ENCODE measurements around the gene PEMT. TPM values are rescaled to one million over a fixed set of nuclear protein-coding genes. Genes with fewer than 3 reads are reported as not detected.

PEMT gene
- total RNA-seq, 1 donor from 2014 or later = 87.2 TPM

- H3K4me3 ChIP-seq (ENCODE audit: low read depth, low read length) = no peak overlapping the region
- peaks cover 5% of the 10 kb centered on the region for H3K27me3 ChIP-seq (ENCODE audit: control insufficient read depth, insufficient read depth, low read length)
- H3K36me3 ChIP-seq (ENCODE audit: control insufficient read depth, insufficient read depth, low read length) = no peaks in the 10 kb centered on the region
- TF ChIP-seq CTCF (IDR thresholded peaks at IDR 0.05; ENCODE audit: insufficient read depth, low read length, poor library complexity, severe bottlenecking) = no peak
- no peak for DNase-seq (ENCODE audit: low read depth)
Observed at GRCh38 chr17:17623904-17624303, 32.4 kb upstream of the PEMT start.

- Histone ChIP-seq H3K27me3 (ENCODE audit: control insufficient read depth, insufficient read depth, low read length) (peaks cover 5% of the 10 kb centered on the region), H3K4me3 (ENCODE audit: low read depth, low read length) (no peak overlapping the region), H3K36me3 (ENCODE audit: control insufficient read depth, insufficient read depth, low read length) (no peaks in the 10 kb centered on the region)
- TF ChIP-seq CTCF (IDR thresholded peaks at IDR 0.05; ENCODE audit: insufficient read depth, low read length, poor library complexity, severe bottlenecking) = no peak
- no peak for DNase-seq (ENCODE audit: low read depth)
Observed at GRCh38 chr17:17621254-17621653, 29.7 kb upstream of the PEMT start.

GRCh38 chr17:17613708-17614114, 22.2 kb upstream of the PEMT start:
- peak; percentile 75 for TF ChIP-seq CTCF (IDR thresholded peaks at IDR 0.05; ENCODE audit: insufficient read depth, low read length, poor library complexity, severe bottlenecking)
- no peaks in the 10 kb centered on the region for H3K36me3 ChIP-seq (ENCODE audit: control insufficient read depth, insufficient read depth, low read length)
- DNase-seq (ENCODE audit: low read depth) = peak; percentile 43

GRCh38 chr17:17612085-17613022, 20.8 kb upstream of the PEMT start:
- no peak overlapping the region for H3K4me3 ChIP-seq (ENCODE audit: low read depth, low read length)
- TF ChIP-seq CTCF (IDR thresholded peaks at IDR 0.05; ENCODE audit: insufficient read depth, low read length, poor library complexity, severe bottlenecking) = no peak
- DNase-seq (ENCODE audit: low read depth) = no peak
- H3K36me3 ChIP-seq (ENCODE audit: control insufficient read depth, insufficient read depth, low read length) = no peaks in the 10 kb centered on the region
- no peaks in the 10 kb centered on the region for H3K27me3 ChIP-seq (ENCODE audit: control insufficient read depth, insufficient read depth, low read length)

More at GRCh38 chr17:17613708-17614114, 22.2 kb upstream of the PEMT start:
- H3K27me3 ChIP-seq (ENCODE audit: control insufficient read depth, insufficient read depth, low read length) = no peaks in the 10 kb centered on the region
- H3K4me3 ChIP-seq (ENCODE audit: low read depth, low read length) = no peak overlapping the region

- no peak for TF ChIP-seq CTCF (IDR thresholded peaks at IDR 0.05; ENCODE audit: insufficient read depth, low read length, poor library complexity, severe bottlenecking)
- H3K4me3 ChIP-seq (ENCODE audit: low read depth, low read length) = no peak overlapping the region
- H3K27me3 ChIP-seq (ENCODE audit: control insufficient read depth, insufficient read depth, low read length) = peaks cover 2% of the 10 kb centered on the region
- DNase-seq (ENCODE audit: low read depth) = no peak
- H3K36me3 ChIP-seq (ENCODE audit: control insufficient read depth, insufficient read depth, low read length) = no peaks in the 10 kb centered on the region
Observed at GRCh38 chr17:17609121-17609520, 17.6 kb upstream of the PEMT start.
